Fibroblast of pulmonary artery (primary cell): ENCODE results near the gene RAC2.

ENCODE experiments used
- DNase-seq: peaks from one replicate; pipeline ENCODE4 v3.0.0-alpha.2; 2010; ENCODE audit warnings: low read depth
- H3K4me3 ChIP-seq: replicated peaks from 2 replicates; pipeline ENCODE4 v1.5.1; 2011; ENCODE audit warnings: low read depth, mild to moderate bottlenecking, control low read depth, low read length, moderate library complexity
- CTCF ChIP-seq: IDR thresholded peaks from 2 replicates; pipeline ENCODE4 v1.5.1; 2011; ENCODE audit warnings: mild to moderate bottlenecking, control low read depth, low read length, inconsistent platforms; ENCODE audit errors: missing control alignments

RAC2 gene

GRCh38 chr22:37190262-37190780, 53.7 kb downstream of the RAC2 start:
- DNase-seq = no peak
- H3K4me3 ChIP-seq = no peak overlapping the region
- TF ChIP-seq CTCF = no peak

GRCh38 chr22:37188901-37189466, 55.1 kb downstream of the RAC2 start:
- peak overlapping the region; percentile 64 for H3K4me3 ChIP-seq
- no peak for TF ChIP-seq CTCF
- DNase-seq = peak; percentile 75

- no peak for TF ChIP-seq CTCF
- peak within 1 kb of the TSS; percentile 64 for H3K4me3 ChIP-seq
- DNase-seq = peak; percentile 80
These were observed 55.9 kb downstream of the RAC2 start, which contains the start of gene C1QTNF6 for GRCh38 chr22:37187891-37188761. Gene C1QTNF6 (minus strand): TSS chr22:37188247. CDS start chr22:37188213, 34 bp downstream.

GRCh38 chr22:37187552-37187890, 56.5 kb downstream of the RAC2 start:
- TF ChIP-seq CTCF = no peak
- H3K4me3 ChIP-seq = peak overlapping the region; percentile 64
- DNase-seq = peak; percentile 45

- no peak for TF ChIP-seq CTCF
- H3K4me3 ChIP-seq = peak overlapping the region; percentile 64
- DNase-seq = peak; percentile 38
These were observed 57.0 kb downstream of the RAC2 start for GRCh38 chr22:37186997-37187522.

- DNase-seq = peak; percentile 94
- TF ChIP-seq CTCF = no peak
- peak overlapping the region; percentile 64 for H3K4me3 ChIP-seq
These were observed 57.7 kb downstream of the RAC2 start for GRCh38 chr22:37186228-37186996.
